Esophagus muscularis mucosa (tissue), 4 donors: ENCODE results near the gene SYNPO2L. TPM values are rescaled to one million over a fixed set of nuclear protein-coding genes. Genes with fewer than 3 reads are reported as not detected.

Experiments
- DNase-seq: peaks from one replicate; pipeline ENCODE4 v3.0.0-alpha.2; 2017; ENCODE audit errors: extremely low spot score
- H3K27ac ChIP-seq, 4 donors: fragments of 200-600 bp; sonication (generic); replicated peaks in 1 of 4; 1 replicate in 3 of 4; 2 replicates in 1 of 4; pipeline ENCODE4 v1.5.1; 2016 to 2019; ENCODE audit warnings: mild to moderate bottlenecking in 1 of 4
- H3K27me3 ChIP-seq, 4 donors: fragments of 200-600 bp; sonication (generic); one replicate each; pipeline versions ENCODE4 v1.5.1 to v1.6.0; 2016 to 2019
- H3K36me3 ChIP-seq, 4 donors: fragments of 200-600 bp; sonication (generic); one replicate each; pipeline ENCODE4 v1.5.1; 2016 to 2019
- H3K4me1 ChIP-seq, 4 donors: fragments of 200-600 bp; sonication (generic); one replicate each; pipeline ENCODE4 v1.5.1; 2016 to 2019
- H3K4me3 ChIP-seq, 4 donors: fragments of 200-600 bp; sonication (generic); 1 replicate in 2 of 4; 2 replicates in 2 of 4; pipeline ENCODE4 v1.5.1; 2016 to 2019; ENCODE audit warnings: mild to moderate bottlenecking in 4 of 4, moderate library complexity in 1 of 4
- H3K9me3 ChIP-seq, 4 donors: fragments of 200-600 bp; sonication (generic); 1 replicate in 3 of 4; 2 replicates in 1 of 4; pipeline ENCODE4 v1.5.1; 2016 to 2019
- CTCF ChIP-seq, 3 experiments: fragments of 200-600 bp in 2 of 3; fragments of 450-650 bp in 1 of 3; sonication (generic) in 2 of 3; IDR thresholded peaks; one replicate each; pipeline ENCODE4 v1.5.1; 2017 to 2019; ENCODE audit warnings: antibody characterized with exemption in 3 of 3, mild to moderate bottlenecking in 2 of 3, moderate library complexity in 1 of 3
- EP300 ChIP-seq: sonication (generic); formaldehyde crosslinking; IDR thresholded peaks from one replicate; pipeline ENCODE4 v1.6.1; 2017; ENCODE audit warnings: antibody characterized with exemption
- POLR2A ChIP-seq: fragments of 450-650 bp; IDR thresholded peaks from one replicate; pipeline ENCODE4 v1.6.1; 2017; ENCODE audit warnings: antibody characterized with exemption, moderate library complexity, mild to moderate bottlenecking, low read depth
- POLR2AphosphoS5 ChIP-seq, 2 donors: sonication (generic); formaldehyde crosslinking; IDR thresholded peaks; one replicate each; pipeline ENCODE4 v1.6.1; 2017; ENCODE audit warnings: antibody characterized with exemption in 2 of 2
- WGBS: methylation state at CpG from one replicate; pipeline ENCODE4 v1.1.5; 2018; 5-methylcytosine and 5-hydroxymethylcytosine counted together
- intact Hi-C: fragments of 100-400 bp; cut with DNase I; formaldehyde crosslinking; loops from one replicate; pipeline ENCODE4 v1.15.1; 2023
- total RNA-seq, 4 donors: library from RNA; depleted of rRNA; stranded (reverse); fragments of >200 nt; gene quantifications; one replicate each; pipeline versions ENCODE4 v1.1.0 to v1.2.1, GENCODE V29; 2016

Gene SYNPO2L
- total RNA-seq, 4 donors from 2014 or later: not detected

- Histone ChIP-seq H3K36me3 (peaks cover 0 to 1% (median 0%) of the 10 kb centered on the region in 4 donors), H3K4me1 (peaks cover 21 to 44% (median 28%) of the 10 kb centered on the region in 4 donors), H3K27ac (peak overlapping the region; percentile 59 to 69 (median 64)), H3K4me3 (peak overlapping the region; percentile 68 to 79 (median 78)), H3K27me3 (no peaks in the 10 kb centered on the region), H3K9me3 (no peaks in the 10 kb centered on the region)
- 22% methylated on average over 27 of the region's 35 CpGs for WGBS
- DNase-seq: no peak
- no peak for TF ChIP-seq POLR2A
- TF ChIP-seq CTCF (IDR thresholded peaks at IDR 0.05): no peak
- no peak for TF ChIP-seq POLR2AphosphoS5 (IDR thresholded peaks at IDR 0.05)
- TF ChIP-seq EP300: no peak
- intact Hi-C loops: no loop called here
Observed at GRCh38 chr10:73647875-73648651, 7.8 kb downstream of the SYNPO2L start.

GRCh38 chr10:73647211-73647874, 8.5 kb downstream of the SYNPO2L start:
- no peaks in the 10 kb centered on the region for H3K9me3 ChIP-seq
- peaks cover 21 to 44% (median 28%) of the 10 kb centered on the region in 4 donors for H3K4me1 ChIP-seq
- no peak for DNase-seq
- no peaks in the 10 kb centered on the region for H3K27me3 ChIP-seq
- WGBS: 34% methylated on average over 14 of the region's 32 CpGs
- intact Hi-C loops: no loop called here
- no peaks in the 10 kb centered on the region for H3K36me3 ChIP-seq
- peak overlapping the region; percentile 59 to 69 (median 64) for H3K27ac ChIP-seq
- H3K4me3 ChIP-seq: peak overlapping the region; percentile 68 to 79 (median 78)
- TF ChIP-seq POLR2AphosphoS5 (IDR thresholded peaks at IDR 0.05) (peak in 1 of 2 donors; percentile 23), POLR2A (no peak), EP300 (no peak), CTCF (IDR thresholded peaks at IDR 0.05) (no peak)

- no peaks in the 10 kb centered on the region for H3K36me3 ChIP-seq
- intact Hi-C loops: no loop called here
Observed at GRCh38 chr10:73646598-73647041, 9.2 kb downstream of the SYNPO2L start.

GRCh38 chr10:73645251-73645650, 10.6 kb downstream of the SYNPO2L start:
- peaks cover 21 to 33% (median 27%) of the 10 kb centered on the region in 4 donors for H3K4me1 ChIP-seq
- intact Hi-C loops: loop anchor here (2.0 kb wide), 1 partner anchor 114 kb away; no protein-coding TSS in a partner anchor
- WGBS: 70% methylated on average over 3 of the region's 3 CpGs

More at GRCh38 chr10:73646598-73647041, 9.2 kb downstream of the SYNPO2L start:
- no peak for DNase-seq
- H3K27me3 ChIP-seq: no peaks in the 10 kb centered on the region
- TF ChIP-seq POLR2AphosphoS5 (IDR thresholded peaks at IDR 0.05) (no peak), POLR2A (no peak), CTCF (IDR thresholded peaks at IDR 0.05) (no peak), EP300 (no peak)
- H3K27ac ChIP-seq: no peak overlapping the region
- H3K9me3 ChIP-seq: no peaks in the 10 kb centered on the region
- H3K4me1 ChIP-seq: peaks cover 21 to 44% (median 28%) of the 10 kb centered on the region in 4 donors
- 87% methylated on average over 9 of the region's 9 CpGs for WGBS
- no peak overlapping the region for H3K4me3 ChIP-seq

More at GRCh38 chr10:73645251-73645650, 10.6 kb downstream of the SYNPO2L start:
- TF ChIP-seq EP300 (no peak), CTCF (IDR thresholded peaks at IDR 0.05) (no peak), POLR2AphosphoS5 (IDR thresholded peaks at IDR 0.05) (no peak), POLR2A (no peak)
- DNase-seq: no peak
- no peaks in the 10 kb centered on the region for H3K36me3 ChIP-seq
- H3K27me3 ChIP-seq: no peaks in the 10 kb centered on the region
- no peak overlapping the region for H3K27ac ChIP-seq
- H3K9me3 ChIP-seq: no peaks in the 10 kb centered on the region
- H3K4me3 ChIP-seq: no peak overlapping the region
